Activated T-cell treated with anti-CD3 and anti-CD28 coated beads for 48 hours (primary cell): ENCODE measurements around the gene RAB26.

Experiments
- DNase-seq: peaks from one replicate; pipeline ENCODE4 v3.0.0-alpha.2; 2020; ENCODE audit warnings: low read depth

RAB26 gene

GRCh38 chr16:2142942-2143877 lies 5.2 kb upstream of the RAB26 start:
- DNase-seq: no peak

DNA sequence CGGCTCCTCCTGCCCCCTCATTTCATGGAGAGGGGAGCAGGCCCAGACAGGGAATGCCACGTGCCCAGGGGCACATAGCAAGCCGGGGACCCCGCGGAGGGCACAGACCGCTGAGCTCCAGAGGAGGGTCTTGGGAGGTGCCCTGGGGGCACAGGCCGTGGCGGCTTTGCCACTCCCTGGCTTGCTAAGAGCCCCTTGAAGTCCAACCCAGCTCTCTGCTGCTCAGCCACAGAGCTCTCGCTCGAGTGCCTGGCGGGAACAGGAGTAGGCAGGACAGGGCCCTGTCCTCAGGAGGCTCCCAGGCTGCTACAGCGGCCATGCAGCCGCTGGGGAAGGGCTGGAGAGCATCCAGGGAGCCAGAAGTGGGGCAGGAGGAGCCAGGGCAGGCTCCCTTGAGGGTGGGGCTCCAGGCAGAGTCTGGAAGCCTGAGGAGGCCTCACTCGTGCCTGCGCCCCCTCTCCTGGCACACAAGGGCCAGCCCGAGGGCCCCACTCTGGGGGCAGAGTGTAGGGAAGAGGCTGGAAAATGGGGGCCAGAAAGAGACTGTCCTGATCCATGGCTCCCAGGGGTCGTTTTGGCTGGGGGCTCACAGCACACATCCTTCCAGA lies 4.4 kb upstream of the RAB26 start:
- DNase-seq: no peak

DNA sequence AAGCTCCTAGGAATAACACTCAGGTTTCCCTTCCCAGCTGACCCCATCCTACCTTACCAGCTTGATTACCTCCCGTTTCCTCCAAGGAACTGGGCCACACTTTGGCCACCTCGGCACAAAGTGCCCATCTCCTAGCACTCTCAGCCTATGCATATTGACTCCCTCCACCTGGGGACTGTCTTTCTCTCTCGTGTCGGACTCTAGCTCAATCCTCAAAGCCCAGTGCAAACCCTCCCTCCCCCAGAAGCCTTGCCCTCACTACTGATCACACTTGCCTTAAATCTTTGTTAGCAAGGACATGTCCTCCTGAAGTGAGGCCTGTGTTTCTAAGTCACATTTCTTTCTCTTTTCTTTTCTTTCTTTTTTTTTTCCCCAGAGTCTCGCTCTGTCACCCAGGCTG lies 2.6 kb upstream of the RAB26 start:
- DNase-seq: no peak

DNA sequence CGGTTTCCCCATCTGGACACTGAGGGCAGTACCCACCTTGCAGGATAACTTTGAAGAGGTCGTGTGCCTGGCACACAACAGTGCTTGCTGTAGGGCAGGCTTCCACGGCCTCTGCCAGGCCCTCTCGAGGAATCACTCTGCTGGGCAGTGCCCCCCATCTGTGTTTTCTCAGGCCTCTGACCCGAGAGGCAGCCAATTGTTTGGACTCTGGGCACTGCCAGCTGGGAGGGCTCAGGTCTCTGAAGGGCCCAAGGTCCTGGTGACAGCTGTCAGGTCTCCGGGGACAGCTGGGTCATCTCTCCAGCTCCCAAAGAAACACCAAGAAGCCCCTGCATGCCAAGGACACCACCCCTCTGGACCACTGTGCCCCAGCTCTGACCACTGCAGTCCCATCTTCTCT lies 1.0 kb upstream of the RAB26 start:
- DNase-seq: no peak

GRCh38 chr16:2148714-2149629 lies 547 bp downstream of the RAB26 start:
- no peak for DNase-seq

GRCh38 chr16:2149630-2150417 lies 1.4 kb downstream of the RAB26 start:
- no peak for DNase-seq

- DNase-seq: no peak
Measured at GRCh38 chr16:2150418-2151187, 2.2 kb downstream of the RAB26 start.

- DNase-seq: no peak
Measured at GRCh38 chr16:2151188-2152091, 3.0 kb downstream of the RAB26 start.

GRCh38 chr16:2152695-2153506 lies 4.5 kb downstream of the RAB26 start:
- DNase-seq: no peak

DNA sequence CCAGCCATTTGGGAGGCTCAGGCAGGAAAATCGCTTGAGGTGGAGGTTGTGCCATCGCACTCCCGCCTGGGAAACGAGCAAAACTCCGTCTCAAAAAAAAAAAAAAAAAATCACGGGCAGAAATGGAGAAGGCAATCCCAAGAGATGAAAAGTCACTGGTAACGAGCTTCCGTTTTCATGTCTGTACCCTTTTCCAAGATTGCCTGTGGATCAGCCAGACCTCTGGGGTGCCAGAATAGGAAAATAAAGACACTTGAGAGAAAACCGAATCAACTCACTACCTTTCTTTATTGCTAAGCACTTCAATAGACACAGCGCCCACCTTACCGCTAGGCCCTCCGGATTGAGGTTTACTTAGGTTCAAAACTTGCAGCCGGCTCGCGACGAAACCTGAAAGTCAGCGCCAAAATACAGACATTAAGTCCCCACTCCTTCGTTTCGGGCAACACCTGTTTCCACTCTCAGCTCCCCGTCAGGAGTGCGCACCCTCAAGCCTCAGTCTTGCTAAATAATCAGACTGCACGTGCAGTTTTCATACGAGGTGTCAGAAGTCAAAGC lies 6.2 kb downstream of the RAB26 start:
- DNase-seq: no peak

DNA sequence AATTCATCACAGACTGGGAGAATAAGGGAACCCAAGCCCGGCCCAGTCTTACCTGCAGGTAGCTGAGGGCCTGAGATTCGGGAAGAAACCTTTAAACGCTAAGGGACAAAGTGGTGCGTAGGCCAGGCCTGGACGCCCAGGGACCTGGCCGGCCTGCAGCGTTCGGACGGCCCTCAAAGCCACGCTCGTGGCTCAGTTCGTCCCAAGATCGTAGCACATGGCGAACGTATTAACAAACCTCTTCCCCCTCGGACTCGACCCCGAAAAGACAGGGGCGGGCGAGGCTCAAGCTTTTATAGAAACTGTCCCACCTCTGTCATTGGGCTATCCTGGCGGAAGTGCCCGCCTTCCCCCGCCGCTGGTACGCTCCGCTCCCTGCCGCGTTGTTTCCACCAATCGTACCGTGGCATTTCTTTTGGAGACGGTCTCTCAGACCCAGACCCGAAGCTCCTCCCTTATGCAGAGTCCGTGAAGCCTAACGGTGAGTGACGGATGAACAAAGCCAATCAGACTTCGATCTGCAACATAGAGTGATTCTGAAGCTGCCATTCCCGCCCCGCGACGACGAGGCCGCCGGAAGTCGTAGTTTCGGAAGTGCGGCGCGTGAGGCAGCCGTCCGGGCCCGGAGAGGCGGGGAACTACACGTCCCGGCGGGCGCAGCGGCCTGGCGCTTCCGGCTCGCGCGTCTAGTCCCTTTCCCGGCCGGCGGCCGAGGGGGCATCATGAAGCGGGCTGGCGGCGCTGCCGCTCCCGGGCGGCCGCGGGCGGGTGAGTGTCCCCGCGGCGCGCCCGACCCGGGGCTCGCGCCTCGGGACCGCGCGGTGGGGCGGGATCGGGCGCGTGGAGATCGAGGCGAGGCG lies 6.9 kb downstream of the RAB26 start, which contains the start of gene TRAF7:
Gene TRAF7 (plus strand): TSS at position 692 of the 860 bp plus-strand sequence. CDS start 8,139 bp downstream, outside the sequence.
- peak; percentile 95 for DNase-seq

- DNase-seq: no peak
Measured at GRCh38 chr16:2155977-2156848, 7.8 kb downstream of the RAB26 start.

GRCh38 chr16:2156849-2157224 lies 8.4 kb downstream of the RAB26 start:
- no peak for DNase-seq

- no peak for DNase-seq
Measured at GRCh38 chr16:2157480-2158261, 9.2 kb downstream of the RAB26 start.

DNA sequence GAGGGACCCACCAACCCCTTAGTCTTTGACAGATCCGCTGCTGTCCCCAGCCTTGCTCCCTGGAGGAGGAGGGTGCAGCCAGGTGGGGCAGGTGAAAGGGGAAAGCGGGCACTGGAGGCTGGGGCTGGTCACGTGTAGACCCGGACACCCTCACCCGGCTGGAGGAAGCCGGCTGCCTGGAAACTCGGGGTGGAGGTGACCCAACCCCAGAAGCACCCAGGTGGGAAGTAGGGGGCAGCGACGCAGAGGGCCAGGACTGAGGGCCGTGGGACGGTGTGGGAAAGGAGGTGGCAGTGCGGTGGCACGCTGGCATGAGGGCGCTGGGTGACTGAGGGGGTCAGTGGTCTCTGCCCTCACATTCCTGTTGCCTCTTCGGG lies 9.8 kb downstream of the RAB26 start:
- DNase-seq: no peak
